SH-SY5Y (cell line): ENCODE measurements around the gene CELA3B.

Experiments used
- GATA2 ChIP-seq: IDR thresholded peaks from 2 replicates; pipeline ENCODE4 v1.6.1; 2011; ENCODE audit warnings: mild to moderate bottlenecking, low read depth, low read length
- GATA3 ChIP-seq: IDR thresholded peaks from 2 replicates; pipeline ENCODE4 v1.6.1; 2011; ENCODE audit warnings: low read depth, mild to moderate bottlenecking, low read length, moderate library complexity

Gene CELA3B

DNA sequence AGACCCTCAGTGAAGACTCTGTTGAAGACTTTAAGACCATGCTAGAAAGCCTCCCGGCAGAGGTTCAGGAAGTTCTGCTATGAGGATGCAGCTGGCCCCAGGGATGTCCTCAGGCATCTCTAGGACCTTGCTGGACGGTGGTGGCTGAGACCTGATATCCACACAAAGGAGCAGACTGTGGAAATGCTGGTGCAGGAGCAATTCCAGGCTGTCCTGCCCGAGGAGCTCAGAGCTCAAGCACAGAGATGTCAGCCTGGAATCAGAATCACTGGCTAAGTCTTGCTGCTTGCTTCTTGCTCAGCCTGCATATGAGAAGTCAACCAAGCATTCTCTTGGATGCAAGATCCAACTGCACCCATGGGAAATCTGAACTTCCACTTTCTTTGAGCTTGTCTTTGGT, 53.7 kb downstream of the CELA3B start:
- TF ChIP-seq GATA3 (no peak), GATA2 (no peak)

DNA sequence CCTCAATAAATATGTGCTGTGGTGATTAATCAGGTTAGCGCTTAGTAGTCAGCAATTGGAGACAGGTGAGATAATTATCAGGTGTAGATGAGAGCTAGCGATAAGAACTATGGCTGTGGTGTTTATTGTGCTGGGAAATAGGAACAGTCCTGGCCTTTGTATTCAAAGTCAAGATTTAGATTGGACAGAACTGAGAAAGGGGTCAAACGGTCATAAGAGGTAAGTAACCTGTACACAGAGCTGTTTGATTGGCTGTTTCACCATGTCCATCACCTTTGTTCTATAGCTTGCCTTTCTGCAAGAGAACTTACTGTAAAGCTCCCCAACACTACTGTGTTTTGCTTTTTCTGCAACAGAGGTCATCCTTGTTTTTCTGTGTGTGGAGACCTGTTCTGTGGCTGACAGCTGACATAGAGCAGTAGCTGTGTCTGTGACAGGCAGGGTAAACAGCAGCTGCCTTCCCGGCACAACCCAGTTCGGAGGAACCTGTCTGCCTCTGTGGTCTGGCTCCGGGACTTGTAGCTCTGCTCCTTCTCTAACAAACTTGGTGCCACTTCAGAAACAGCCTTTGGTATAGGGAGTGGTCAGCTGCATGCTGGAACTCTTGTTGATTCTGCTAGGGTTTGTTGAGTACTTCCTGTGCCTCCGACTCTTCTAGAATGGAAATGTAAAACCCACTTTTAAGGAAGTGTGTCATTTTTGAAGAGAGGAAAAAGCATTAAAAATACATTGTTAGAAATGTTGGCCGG, 54.6 kb downstream of the CELA3B start:
- TF ChIP-seq GATA3 (no peak), GATA2 (no peak; the same call in 1 of the 2 replicates)

GRCh38 chr1:22037520-22037919, 60.7 kb downstream of the CELA3B start:
- TF ChIP-seq GATA3 (no peak), GATA2 (no peak)

DNA sequence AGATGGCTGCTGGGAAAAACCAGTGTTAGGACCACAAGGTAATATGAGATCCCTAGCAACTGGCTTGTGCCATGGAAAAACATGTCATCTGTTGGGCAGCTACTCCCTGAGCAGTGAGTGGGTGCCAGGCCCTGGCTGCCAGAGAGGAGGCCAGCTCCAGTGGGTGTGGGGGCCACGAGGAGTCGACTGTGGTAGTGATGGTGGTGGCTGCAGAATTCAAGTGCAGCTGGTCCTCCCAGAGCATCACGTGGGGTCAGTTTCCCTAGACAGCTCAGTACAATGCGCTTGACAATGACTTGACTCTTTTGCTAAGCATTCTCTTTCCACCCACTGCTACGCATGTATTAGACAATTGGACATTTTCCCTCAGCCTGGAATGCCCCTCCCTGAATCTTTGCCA, 61.2 kb downstream of the CELA3B start:
- TF ChIP-seq GATA2, result no peak
- no peak for TF ChIP-seq GATA3
